ENCODE measurements around the gene INPP4B.

Gene INPP4B

DNA sequence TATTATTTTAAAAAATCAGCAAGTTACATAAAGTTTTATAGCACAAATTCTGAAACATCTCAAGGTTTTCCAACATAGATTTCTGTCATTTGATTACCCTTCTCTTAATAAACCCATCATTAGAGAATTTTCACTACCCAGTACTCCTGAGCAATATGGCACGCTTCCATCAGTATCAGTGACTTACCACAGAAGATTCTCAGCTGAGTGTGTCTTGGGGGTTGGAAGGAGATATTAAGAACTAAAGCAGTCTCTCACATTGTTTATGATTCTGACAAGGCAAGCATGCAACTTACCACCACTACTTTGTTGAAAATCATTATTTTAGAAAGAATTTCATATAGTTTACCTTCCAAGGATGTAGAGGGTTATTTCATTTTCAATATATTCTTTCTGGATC lies 67.7 kb downstream of the INPP4B start:
- Histone ChIP-seq H3K9ac (ENCODE audit: low read depth, low read length) (no peak overlapping the region), H3K4me3 (ENCODE audit: low read length) (no peak overlapping the region), H3K9me3 (replicated peaks; ENCODE audit: low read length) (no peaks in the 10 kb centered on the region), H3K36me3 (ENCODE audit: insufficient read depth, low read length) (no peaks in the 10 kb centered on the region), H3K4me2 (ENCODE audit: low read length) (peak overlapping the region; percentile 20), H3K27me3 (ENCODE audit: control insufficient read depth, insufficient read depth, low read length) (no peaks in the 10 kb centered on the region), H3K4me1 (ENCODE audit: control insufficient read depth, insufficient read depth, low read length) (peaks cover 9% of the 10 kb centered on the region)

DNA sequence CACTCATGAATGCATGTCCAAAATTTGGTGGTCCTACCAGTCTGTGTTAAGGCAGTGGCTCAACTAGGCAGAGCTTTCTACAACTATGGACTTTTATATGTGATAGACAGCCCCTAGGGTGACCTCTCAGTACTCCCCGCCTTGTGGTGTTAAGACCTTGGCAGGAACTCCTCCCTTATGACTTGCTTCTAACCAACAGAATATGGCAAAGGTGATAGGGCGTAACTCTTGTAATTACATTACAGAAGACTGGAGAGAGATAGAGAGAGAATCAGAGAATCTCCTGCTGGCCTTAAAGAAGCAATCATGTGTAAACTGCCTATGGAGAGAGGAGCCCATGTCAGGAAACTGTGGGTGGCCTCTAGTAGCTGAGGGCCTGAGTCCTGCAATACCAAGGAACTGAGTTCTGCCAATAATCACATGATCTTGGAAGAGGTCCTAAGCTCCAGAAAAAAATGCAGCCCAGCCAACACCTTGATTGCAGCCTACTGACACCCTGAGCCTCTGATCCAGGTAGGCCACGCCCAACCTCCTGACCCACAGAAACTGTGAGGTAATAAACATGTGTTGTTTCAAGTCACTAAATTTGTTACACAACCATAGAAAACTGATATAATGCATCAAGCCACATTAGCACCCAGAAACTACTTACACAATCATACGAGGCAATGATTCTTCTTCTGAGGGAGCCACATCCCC lies 68.9 kb downstream of the INPP4B start:
- Histone ChIP-seq H3K4me2 (ENCODE audit: low read length) (no peak overlapping the region), H3K36me3 (ENCODE audit: insufficient read depth, low read length) (no peaks in the 10 kb centered on the region), H3K9me3 (replicated peaks; ENCODE audit: low read length) (no peaks in the 10 kb centered on the region), H3K9ac (ENCODE audit: low read depth, low read length) (no peak overlapping the region), H3K4me3 (ENCODE audit: low read length) (no peak overlapping the region), H3K27me3 (ENCODE audit: control insufficient read depth, insufficient read depth, low read length) (no peaks in the 10 kb centered on the region), H3K4me1 (ENCODE audit: control insufficient read depth, insufficient read depth, low read length) (peaks cover 9% of the 10 kb centered on the region)

- Histone ChIP-seq H3K4me3 (ENCODE audit: low read length) (no peak overlapping the region), H3K27me3 (ENCODE audit: control insufficient read depth, insufficient read depth, low read length) (no peaks in the 10 kb centered on the region), H3K4me1 (ENCODE audit: control insufficient read depth, insufficient read depth, low read length) (peaks cover 9% of the 10 kb centered on the region), H3K9ac (ENCODE audit: low read depth, low read length) (no peak overlapping the region), H3K36me3 (ENCODE audit: insufficient read depth, low read length) (no peaks in the 10 kb centered on the region), H3K4me2 (ENCODE audit: low read length) (no peak overlapping the region), H3K9me3 (replicated peaks; ENCODE audit: low read length) (no peaks in the 10 kb centered on the region)
Observed at GRCh38 chr4:142776026-142776425, 70.1 kb downstream of the INPP4B start.

- Histone ChIP-seq H3K27me3 (ENCODE audit: control insufficient read depth, insufficient read depth, low read length) (no peaks in the 10 kb centered on the region), H3K36me3 (ENCODE audit: insufficient read depth, low read length) (no peaks in the 10 kb centered on the region), H3K9ac (ENCODE audit: low read depth, low read length) (no peak overlapping the region), H3K4me2 (ENCODE audit: low read length) (no peak overlapping the region), H3K9me3 (replicated peaks; ENCODE audit: low read length) (no peaks in the 10 kb centered on the region), H3K4me1 (ENCODE audit: control insufficient read depth, insufficient read depth, low read length) (peaks cover 2% of the 10 kb centered on the region), H3K4me3 (ENCODE audit: low read length) (no peak overlapping the region)
Observed at GRCh38 chr4:142773505-142773904, 72.6 kb downstream of the INPP4B start.

- Histone ChIP-seq H3K4me1 (ENCODE audit: control insufficient read depth, insufficient read depth, low read length) (no peaks in the 10 kb centered on the region), H3K9ac (ENCODE audit: low read depth, low read length) (no peak overlapping the region), H3K36me3 (ENCODE audit: insufficient read depth, low read length) (no peaks in the 10 kb centered on the region), H3K4me2 (ENCODE audit: low read length) (no peak overlapping the region), H3K9me3 (replicated peaks; ENCODE audit: low read length) (no peaks in the 10 kb centered on the region), H3K27me3 (ENCODE audit: control insufficient read depth, insufficient read depth, low read length) (no peaks in the 10 kb centered on the region), H3K4me3 (ENCODE audit: low read length) (no peak overlapping the region)
Observed at GRCh38 chr4:142762280-142762679, 83.8 kb downstream of the INPP4B start.

GRCh38 chr4:142752202-142752786 lies 93.8 kb downstream of the INPP4B start:
- Histone ChIP-seq H3K36me3 (ENCODE audit: insufficient read depth, low read length) (no peaks in the 10 kb centered on the region), H3K4me2 (ENCODE audit: low read length) (no peak overlapping the region), H3K4me3 (ENCODE audit: low read length) (no peak overlapping the region), H3K4me1 (ENCODE audit: control insufficient read depth, insufficient read depth, low read length) (no peaks in the 10 kb centered on the region), H3K9me3 (replicated peaks; ENCODE audit: low read length) (no peaks in the 10 kb centered on the region), H3K9ac (ENCODE audit: low read depth, low read length) (no peak overlapping the region), H3K27me3 (ENCODE audit: control insufficient read depth, insufficient read depth, low read length) (no peaks in the 10 kb centered on the region)

GRCh38 chr4:142743121-142743825 lies 102.8 kb downstream of the INPP4B start:
- Histone ChIP-seq H3K36me3 (ENCODE audit: insufficient read depth, low read length) (no peaks in the 10 kb centered on the region), H3K4me3 (ENCODE audit: low read length) (no peak overlapping the region), H3K27me3 (ENCODE audit: control insufficient read depth, insufficient read depth, low read length) (no peaks in the 10 kb centered on the region), H3K9me3 (replicated peaks; ENCODE audit: low read length) (no peaks in the 10 kb centered on the region), H3K9ac (ENCODE audit: low read depth, low read length) (no peak overlapping the region), H3K4me1 (ENCODE audit: control insufficient read depth, insufficient read depth, low read length) (no peaks in the 10 kb centered on the region), H3K4me2 (ENCODE audit: low read length) (no peak overlapping the region)

- H3K36me3 ChIP-seq (ENCODE audit: insufficient read depth, low read length), result no peaks in the 10 kb centered on the region
- H3K9me3 ChIP-seq (replicated peaks; ENCODE audit: low read length), result no peaks in the 10 kb centered on the region
- no peak overlapping the region for H3K4me2 ChIP-seq (ENCODE audit: low read length)
- H3K4me1 ChIP-seq (ENCODE audit: control insufficient read depth, insufficient read depth, low read length), result no peaks in the 10 kb centered on the region
- no peak overlapping the region for H3K9ac ChIP-seq (ENCODE audit: low read depth, low read length)
- H3K27me3 ChIP-seq (ENCODE audit: control insufficient read depth, insufficient read depth, low read length), result no peaks in the 10 kb centered on the region
- H3K4me3 ChIP-seq (ENCODE audit: low read length), result no peak overlapping the region
Observed at GRCh38 chr4:142741995-142742394, 104.1 kb downstream of the INPP4B start.

GRCh38 chr4:142728233-142728632 lies 117.9 kb downstream of the INPP4B start:
- no peak overlapping the region for H3K4me2 ChIP-seq (ENCODE audit: low read length)
- no peaks in the 10 kb centered on the region for H3K36me3 ChIP-seq (ENCODE audit: insufficient read depth, low read length)
- no peaks in the 10 kb centered on the region for H3K9me3 ChIP-seq (replicated peaks; ENCODE audit: low read length)
- no peak overlapping the region for H3K4me3 ChIP-seq (ENCODE audit: low read length)
- no peaks in the 10 kb centered on the region for H3K4me1 ChIP-seq (ENCODE audit: control insufficient read depth, insufficient read depth, low read length)
- H3K9ac ChIP-seq (ENCODE audit: low read depth, low read length), result no peak overlapping the region
- H3K27me3 ChIP-seq (ENCODE audit: control insufficient read depth, insufficient read depth, low read length), result no peaks in the 10 kb centered on the region

DNA sequence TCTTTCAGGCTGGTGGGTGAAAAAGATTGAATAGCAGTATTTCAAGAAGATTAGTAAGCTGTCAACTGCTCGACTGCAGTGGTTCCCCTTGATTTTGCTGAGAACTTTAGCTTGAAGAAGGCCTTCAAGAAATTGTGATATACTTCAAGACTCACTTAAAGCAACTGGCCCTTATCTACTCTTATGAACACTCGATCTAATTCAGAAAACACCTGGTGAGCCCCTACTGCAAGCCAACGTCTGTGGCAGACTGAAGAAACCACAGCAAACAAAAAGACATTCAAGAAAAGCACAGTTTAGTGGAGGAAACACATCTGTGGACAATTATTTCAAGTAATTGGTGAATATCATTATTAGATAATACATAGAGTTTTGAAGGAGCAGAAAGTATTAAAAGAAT lies 119.0 kb downstream of the INPP4B start:
- no peak overlapping the region for H3K9ac ChIP-seq (ENCODE audit: low read depth, low read length)
- no peak overlapping the region for H3K4me2 ChIP-seq (ENCODE audit: low read length)
- H3K27me3 ChIP-seq (ENCODE audit: control insufficient read depth, insufficient read depth, low read length), result no peaks in the 10 kb centered on the region

GRCh38 chr4:142725886-142726285 lies 120.2 kb downstream of the INPP4B start:
- H3K9ac ChIP-seq (ENCODE audit: low read depth, low read length), result no peak overlapping the region
- peaks cover 4% of the 10 kb centered on the region for H3K4me1 ChIP-seq (ENCODE audit: control insufficient read depth, insufficient read depth, low read length)
- no peaks in the 10 kb centered on the region for H3K27me3 ChIP-seq (ENCODE audit: control insufficient read depth, insufficient read depth, low read length)
- no peak overlapping the region for H3K4me2 ChIP-seq (ENCODE audit: low read length)
- H3K9me3 ChIP-seq (replicated peaks; ENCODE audit: low read length), result no peaks in the 10 kb centered on the region
- no peaks in the 10 kb centered on the region for H3K36me3 ChIP-seq (ENCODE audit: insufficient read depth, low read length)
- no peak overlapping the region for H3K4me3 ChIP-seq (ENCODE audit: low read length)

More for the DNA sequence above, 119.0 kb downstream of the INPP4B start:
- no peak overlapping the region for H3K4me3 ChIP-seq (ENCODE audit: low read length)
- H3K36me3 ChIP-seq (ENCODE audit: insufficient read depth, low read length), result no peaks in the 10 kb centered on the region
- H3K9me3 ChIP-seq (replicated peaks; ENCODE audit: low read length), result no peaks in the 10 kb centered on the region
- H3K4me1 ChIP-seq (ENCODE audit: control insufficient read depth, insufficient read depth, low read length), result no peaks in the 10 kb centered on the region
